GM12875 (cell line): ENCODE data around the gene LRRN4.

Source experiments
- H3K4me3 ChIP-seq: one replicate; pipeline ENCODE4 v1.5.1; 2011; ENCODE audit warnings: low read depth, low read length, control low read depth
- TF ChIP-seq, protein P1 (sequence below): IDR thresholded peaks from 2 replicates; pipeline ENCODE4 v1.5.1; 2011; ENCODE audit warnings: low read depth, mild to moderate bottlenecking, control low read depth, inconsistent platforms, low read length, moderate library complexity, borderline replicate concordance; ENCODE audit not compliant: insufficient read depth

LRRN4 gene

DNA sequence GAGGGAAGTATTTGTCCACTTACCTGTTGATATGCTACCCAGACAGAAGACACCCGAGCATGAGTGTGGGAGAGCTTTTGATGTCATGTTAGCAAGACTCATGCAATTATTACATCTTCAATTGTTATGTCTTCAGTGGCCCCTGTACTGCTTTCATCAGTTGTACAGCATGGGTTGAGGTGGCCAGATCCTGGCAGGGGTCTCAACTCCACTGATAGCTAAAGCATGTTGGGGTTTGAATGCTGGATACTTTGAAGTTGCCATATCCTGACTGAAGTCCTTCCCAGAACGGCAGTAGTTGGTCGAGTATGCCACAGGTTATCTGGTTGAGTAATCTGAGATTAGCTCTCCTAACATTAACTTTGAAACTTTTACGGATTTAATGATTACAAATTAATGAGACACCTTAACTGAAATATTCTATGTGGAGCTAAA lies 46.7 kb downstream of the LRRN4 start:
- TF ChIP-seq, protein P1, sequence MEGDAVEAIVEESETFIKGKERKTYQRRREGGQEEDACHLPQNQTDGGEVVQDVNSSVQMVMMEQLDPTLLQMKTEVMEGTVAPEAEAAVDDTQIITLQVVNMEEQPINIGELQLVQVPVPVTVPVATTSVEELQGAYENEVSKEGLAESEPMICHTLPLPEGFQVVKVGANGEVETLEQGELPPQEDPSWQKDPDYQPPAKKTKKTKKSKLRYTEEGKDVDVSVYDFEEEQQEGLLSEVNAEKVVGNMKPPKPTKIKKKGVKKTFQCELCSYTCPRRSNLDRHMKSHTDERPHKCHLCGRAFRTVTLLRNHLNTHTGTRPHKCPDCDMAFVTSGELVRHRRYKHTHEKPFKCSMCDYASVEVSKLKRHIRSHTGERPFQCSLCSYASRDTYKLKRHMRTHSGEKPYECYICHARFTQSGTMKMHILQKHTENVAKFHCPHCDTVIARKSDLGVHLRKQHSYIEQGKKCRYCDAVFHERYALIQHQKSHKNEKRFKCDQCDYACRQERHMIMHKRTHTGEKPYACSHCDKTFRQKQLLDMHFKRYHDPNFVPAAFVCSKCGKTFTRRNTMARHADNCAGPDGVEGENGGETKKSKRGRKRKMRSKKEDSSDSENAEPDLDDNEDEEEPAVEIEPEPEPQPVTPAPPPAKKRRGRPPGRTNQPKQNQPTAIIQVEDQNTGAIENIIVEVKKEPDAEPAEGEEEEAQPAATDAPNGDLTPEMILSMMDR, result no peak
- H3K4me3 ChIP-seq, result peak overlapping the region; percentile 66

DNA sequence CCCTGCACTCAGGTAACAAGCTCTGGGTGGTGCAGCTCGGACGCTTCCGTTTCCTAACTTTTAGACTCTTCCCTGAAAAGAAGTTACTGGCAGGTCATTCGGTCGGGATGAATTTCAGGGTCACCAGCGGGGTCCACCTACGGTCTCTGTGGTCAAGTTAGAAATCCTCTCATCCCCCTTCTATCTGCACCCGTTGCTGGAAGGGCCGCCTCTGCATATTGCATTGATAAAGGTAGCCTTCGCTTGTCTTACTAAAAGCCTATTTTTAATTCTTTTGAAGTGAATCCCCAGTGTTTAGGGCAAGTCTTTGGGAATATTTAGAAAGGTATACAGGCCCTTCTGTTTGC lies 47.3 kb downstream of the LRRN4 start:
- TF ChIP-seq, protein P1, result no peak
- peak overlapping the region; percentile 66 for H3K4me3 ChIP-seq

- TF ChIP-seq, protein P1, result no peak
Measured at GRCh38 chr20:6000871-6001270, 53.0 kb downstream of the LRRN4 start.

GRCh38 chr20:5999783-6000182 lies 54.1 kb downstream of the LRRN4 start:
- H3K4me3 ChIP-seq, result no peak overlapping the region
- TF ChIP-seq, protein P1, result no peak

More at GRCh38 chr20:6000871-6001270, 53.0 kb downstream of the LRRN4 start:
- no peak overlapping the region for H3K4me3 ChIP-seq

DNA sequence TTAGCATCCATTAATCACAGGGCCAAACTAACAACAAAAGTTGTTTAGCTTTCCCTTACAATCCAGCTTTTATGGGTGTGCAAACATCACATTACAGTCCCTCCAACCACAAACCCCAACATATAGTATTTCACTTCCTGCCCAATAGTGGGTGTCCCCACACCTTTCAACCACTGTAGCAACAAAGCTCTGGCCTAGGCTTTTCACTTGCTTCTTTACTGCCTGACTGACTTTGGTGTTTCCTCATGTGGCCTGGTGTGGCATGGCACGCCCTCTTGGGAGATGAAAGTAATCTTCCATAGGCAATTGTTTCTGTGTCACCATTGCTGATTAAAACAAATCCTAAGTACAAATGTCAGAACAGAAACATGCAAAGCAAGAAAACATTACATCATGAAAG lies 57.1 kb downstream of the LRRN4 start:
- TF ChIP-seq, protein P1, result no peak
- no peak overlapping the region for H3K4me3 ChIP-seq

- TF ChIP-seq, protein P1, result no peak
- no peak overlapping the region for H3K4me3 ChIP-seq
Measured at GRCh38 chr20:5991623-5992441, 62.0 kb downstream of the LRRN4 start.

GRCh38 chr20:5990946-5991345 lies 62.9 kb downstream of the LRRN4 start:
- TF ChIP-seq, protein P1, result no peak

More at GRCh38 chr20:5990946-5991345, 62.9 kb downstream of the LRRN4 start:
- H3K4me3 ChIP-seq, result no peak overlapping the region
